GM19397 (cell line): Measurements from ENCODE around the gene OR6V1.
"Not testable (repeated sequence)": the region's sequence is repeated elsewhere in the genome, so short reads cannot be mapped to it uniquely, and the experiment has no call there.

Source experiments
- ATAC-seq: cut with Tn5 transposase; IDR thresholded peaks from one replicate; pipeline ENCODE4 v1.9.1; 2021; ENCODE audit warnings: mild to moderate bottlenecking, moderate library complexity; ENCODE audit not compliant: unreplicated experiment

OR6V1 gene

GRCh38 chr7:143042159-143042789, 9.9 kb upstream of the OR6V1 start:
- no peak for ATAC-seq

GRCh38 chr7:143042790-143043271, 9.3 kb upstream of the OR6V1 start:
- no peak for ATAC-seq

- no peak for ATAC-seq
Measured at GRCh38 chr7:143043391-143043790, 8.8 kb upstream of the OR6V1 start.

- no peak for ATAC-seq
Measured at GRCh38 chr7:143046426-143046851, 5.7 kb upstream of the OR6V1 start.

GRCh38 chr7:143047326-143047725, 4.8 kb upstream of the OR6V1 start:
- no peak for ATAC-seq

GRCh38 chr7:143048827-143049226, 3.3 kb upstream of the OR6V1 start:
- ATAC-seq, result no peak

GRCh38 chr7:143049362-143049761, 2.8 kb upstream of the OR6V1 start:
- ATAC-seq, result no peak

- ATAC-seq, result no peak
Measured at GRCh38 chr7:143050931-143051330, 1.2 kb upstream of the OR6V1 start.

- no peak for ATAC-seq
Measured at GRCh38 chr7:143054621-143055020, 2.5 kb downstream of the OR6V1 start.

- ATAC-seq, result no peak
Measured at GRCh38 chr7:143055754-143056153, 3.6 kb downstream of the OR6V1 start.

GRCh38 chr7:143063741-143064140, 11.6 kb downstream of the OR6V1 start:
- no peak for ATAC-seq

- no peak for ATAC-seq
Measured at GRCh38 chr7:143068446-143068845, 16.3 kb downstream of the OR6V1 start.

GRCh38 chr7:143069912-143070500, 17.9 kb downstream of the OR6V1 start:
- ATAC-seq, result no peak

GRCh38 chr7:143073556-143073955, 21.4 kb downstream of the OR6V1 start:
- no peak for ATAC-seq

- ATAC-seq, result no peak
Measured at GRCh38 chr7:143074141-143074540, 22.0 kb downstream of the OR6V1 start.

GRCh38 chr7:143085109-143085508, 33.0 kb downstream of the OR6V1 start:
- ATAC-seq, result peak; percentile 69

- not testable (repeated sequence) for ATAC-seq
Measured at GRCh38 chr7:143085610-143086009, 33.5 kb downstream of the OR6V1 start.

- not testable (repeated sequence) for ATAC-seq
Measured at GRCh38 chr7:143088549-143089231, 36.5 kb downstream of the OR6V1 start.

GRCh38 chr7:143096146-143096545, 44.0 kb downstream of the OR6V1 start:
- no peak for ATAC-seq

- ATAC-seq, result not testable (repeated sequence)
Measured at GRCh38 chr7:143099579-143099978, 47.4 kb downstream of the OR6V1 start.
